HUDEP-2 (cell line): ENCODE results near the gene ACO2.
A peak's percentile ranks its signal among the peaks of the same experiment; 100 is the strongest.

Experiments used
- DNase-seq, 76 experiments: peaks; one replicate each; lab custom pipeline; 2025; ENCODE audit not compliant: unreplicated experiment in 76 of 76; lab: John Stamatoyannopoulos, UW

The ACO2 gene

DNA sequence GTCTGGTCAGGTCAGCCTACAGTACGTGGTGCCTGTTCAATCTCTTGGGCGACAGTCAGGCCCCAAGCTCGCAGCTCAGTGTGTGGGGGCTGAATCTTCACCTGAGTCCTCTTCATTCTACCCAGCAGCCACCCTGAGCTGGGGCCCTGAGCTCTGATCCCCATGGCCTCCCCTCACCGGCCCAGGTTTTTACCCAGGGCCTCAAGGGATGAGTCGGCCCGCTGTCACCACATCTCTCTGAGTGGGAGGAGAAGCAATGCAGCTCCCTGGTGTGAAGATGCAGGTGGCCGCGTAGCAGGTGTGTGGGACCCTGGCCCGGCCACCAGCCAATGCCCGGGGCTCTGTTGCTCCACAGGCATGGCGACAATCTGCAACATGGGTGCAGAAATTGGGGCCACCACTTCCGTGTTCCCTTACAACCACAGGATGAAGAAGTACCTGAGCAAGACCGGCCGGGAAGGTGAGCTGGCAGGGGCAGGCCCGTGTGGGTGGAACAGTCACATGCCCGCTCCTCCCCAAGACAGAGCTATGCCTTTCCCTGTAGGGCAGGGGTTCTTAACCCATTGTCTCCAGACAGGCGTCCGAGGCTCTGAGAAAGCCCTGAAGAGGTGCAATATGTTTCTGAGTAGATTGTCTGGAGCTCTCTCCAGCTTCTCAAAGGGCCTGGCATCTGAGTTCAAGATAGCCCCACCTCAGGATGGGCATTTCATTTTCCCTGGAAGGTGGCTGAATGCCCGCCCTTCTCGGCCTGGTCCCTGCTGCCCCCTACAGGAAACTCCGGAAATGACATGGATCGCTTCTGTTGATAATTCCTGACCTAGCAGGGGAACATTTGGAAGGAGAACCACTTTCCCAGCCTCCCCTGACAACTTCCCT, 48.5 kb downstream of the ACO2 start:
- peak in 34 of 76 experiments; percentile 8 to 63 (median 34) for DNase-seq

- DNase-seq: no peak
Measured at GRCh38 chr22:41518048-41518347, 49.1 kb downstream of the ACO2 start.

- DNase-seq: no peak
Measured at GRCh38 chr22:41521126-41521525, 52.2 kb downstream of the ACO2 start.

GRCh38 chr22:41522813-41523212, 53.9 kb downstream of the ACO2 start:
- DNase-seq: no peak

- DNase-seq: peak in 30 of 76 experiments; percentile 15 to 64 (median 31)
Measured at GRCh38 chr22:41523464-41524221, 54.7 kb downstream of the ACO2 start.

GRCh38 chr22:41524251-41524661, 55.3 kb downstream of the ACO2 start:
- peak in 1 of 76 experiments; percentile 29 for DNase-seq

GRCh38 chr22:41524809-41525449, 56.0 kb downstream of the ACO2 start:
- no peak for DNase-seq

- no peak for DNase-seq
Measured at GRCh38 chr22:41525450-41526225, 56.7 kb downstream of the ACO2 start.

DNA sequence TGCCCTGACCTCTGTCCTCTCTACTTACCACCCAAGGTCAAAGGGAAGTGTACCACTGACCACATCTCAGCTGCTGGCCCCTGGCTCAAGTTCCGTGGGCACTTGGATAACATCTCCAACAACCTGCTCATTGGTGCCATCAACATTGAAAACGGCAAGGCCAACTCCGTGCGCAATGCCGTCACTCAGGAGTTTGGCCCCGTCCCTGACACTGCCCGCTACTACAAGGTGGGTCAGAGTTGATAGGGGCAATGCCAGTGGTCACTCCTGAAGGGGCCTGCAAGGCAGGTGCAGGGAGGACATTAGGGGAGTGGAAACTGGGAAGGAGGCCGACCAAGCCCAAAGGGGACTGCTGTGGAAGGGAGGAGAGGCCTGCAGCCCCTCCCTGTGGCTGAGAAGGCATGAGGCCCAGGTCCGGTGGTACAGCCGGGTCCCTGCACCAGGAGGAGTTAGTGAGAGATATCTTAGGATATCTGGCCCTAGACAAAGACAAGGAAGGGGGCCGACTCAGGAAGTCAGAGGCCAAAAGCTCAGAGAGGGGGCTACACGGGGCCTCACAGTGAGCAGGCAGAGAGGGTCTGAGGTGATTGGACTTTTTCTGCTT, 57.4 kb downstream of the ACO2 start:
- peak in 2 of 76 experiments; percentile 28 to 40 for DNase-seq

- peak in 45 of 76 experiments; percentile 4 to 68 (median 36) for DNase-seq
Measured at GRCh38 chr22:41526830-41527799, 58.2 kb downstream of the ACO2 start.

DNA sequence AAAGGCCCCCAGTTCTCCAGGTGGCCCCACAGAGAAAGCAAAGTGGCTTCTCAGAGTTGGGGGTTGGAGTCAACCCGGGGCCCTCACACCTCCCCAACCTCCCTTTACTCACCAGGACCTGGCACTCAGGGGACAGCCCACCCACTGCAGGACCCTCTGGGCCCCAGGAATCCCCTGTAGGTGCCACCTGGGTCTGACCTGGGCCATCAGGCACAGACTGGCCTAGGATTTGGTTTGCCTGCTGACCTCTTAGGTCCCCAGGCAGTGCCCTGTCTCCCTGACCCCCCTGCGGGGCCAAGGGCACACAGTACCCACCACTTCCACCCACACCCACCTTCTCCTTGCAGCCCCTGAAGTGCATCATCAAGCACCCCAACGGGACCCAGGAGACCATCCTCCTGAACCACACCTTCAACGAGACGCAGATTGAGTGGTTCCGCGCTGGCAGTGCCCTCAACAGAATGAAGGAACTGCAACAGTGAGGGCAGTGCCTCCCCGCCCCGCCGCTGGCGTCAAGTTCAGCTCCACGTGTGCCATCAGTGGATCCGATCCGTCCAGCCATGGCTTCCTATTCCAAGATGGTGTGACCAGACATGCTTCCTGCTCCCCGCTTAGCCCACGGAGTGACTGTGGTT, 59.3 kb downstream of the ACO2 start:
- no peak for DNase-seq

- DNase-seq: no peak
Measured at GRCh38 chr22:41528938-41529561, 60.1 kb downstream of the ACO2 start.

- no peak for DNase-seq
Measured at GRCh38 chr22:41530890-41531714, 62.2 kb downstream of the ACO2 start.

GRCh38 chr22:41531715-41532477, 63.0 kb downstream of the ACO2 start:
- no peak for DNase-seq

- peak in 63 of 76 experiments; percentile 9 to 79 (median 59) for DNase-seq
Measured at GRCh38 chr22:41532908-41533825, 64.2 kb downstream of the ACO2 start.
